IMR-90 (cell line): ENCODE results near the gene SDR39U1. TPM values are rescaled to one million over a fixed set of nuclear protein-coding genes. Genes with fewer than 3 reads are reported as not detected.

ENCODE experiments used
- ATAC-seq: fragments of 200-7000 bp; cut with Tn5 transposase; 2 replicates; pipeline ENCODE4 v1.9.1; 2020; ENCODE audit warnings: low read depth, mild to moderate bottlenecking, moderate library complexity
- BruUV-seq: library from RNA; stranded (reverse); fragments of 400-500 nt; replicated peaks from 2 replicates; lab custom pipeline; 2021; lab: Mats Ljungman, UMichigan
- CTCF ChIA-PET: fragments of 300-600 bp; formaldehyde crosslinking; extraction: SDS; loops from one replicate; lab custom pipeline; 2021; ENCODE audit warnings: antibody characterized with exemption; lab: Yijun Ruan, JAX
- POLR2A ChIA-PET: fragments of 300-600 bp; sonication (Branson Sonifier 250); formaldehyde crosslinking; loops from one replicate; lab custom pipeline; 2022; ENCODE audit warnings: antibody characterized with exemption; ENCODE audit not compliant: unreplicated experiment; lab: Charles Lee
- DNase-seq: peaks from one replicate; pipeline ENCODE4 v3.0.0; 2013
- H2AFZ ChIP-seq: replicated peaks from 2 replicates; pipeline ENCODE3; 2013; ENCODE audit warnings: low read length, mild to moderate bottlenecking; ENCODE audit not compliant: poor library complexity
- H2AK5ac ChIP-seq: 2 replicates; pipeline ENCODE4 v1.6.1; 2013; ENCODE audit warnings: low read depth, low read length, inconsistent platforms
- H2AK9ac ChIP-seq: replicated peaks from 2 replicates; pipeline ENCODE3; 2013; ENCODE audit warnings: mild to moderate bottlenecking, low read depth, low read length, moderate library complexity; ENCODE audit not compliant: poor library complexity
- H2BK120ac ChIP-seq: 2 replicates; pipeline ENCODE4 v1.6.1; 2013; ENCODE audit warnings: low read depth, low read length, inconsistent platforms
- H2BK15ac ChIP-seq: 3 replicates; pipeline ENCODE4 v1.6.1; 2013; ENCODE audit warnings: low read depth, low read length, inconsistent platforms
- H2BK20ac ChIP-seq: 2 replicates; pipeline ENCODE4 v1.6.1; 2013; ENCODE audit warnings: low read depth, mild to moderate bottlenecking, inconsistent platforms, low read length, moderate library complexity
- H2BK5ac ChIP-seq: 2 replicates; pipeline ENCODE4 v1.6.1; 2013; ENCODE audit warnings: mild to moderate bottlenecking, low read depth, low read length, inconsistent platforms; ENCODE audit not compliant: poor library complexity, severe bottlenecking
- H3K14ac ChIP-seq: replicated peaks from 2 replicates; pipeline ENCODE4 v1.6.1; 2013; ENCODE audit warnings: low read depth, low read length, inconsistent platforms
- H3K18ac ChIP-seq: 2 replicates; pipeline ENCODE4 v1.6.1; 2013; ENCODE audit warnings: low read depth, low read length, control low read depth
- H3K23ac ChIP-seq: 2 replicates; pipeline ENCODE4 v1.6.1; 2013; ENCODE audit warnings: low read depth, low read length, inconsistent platforms
- H3K27ac ChIP-seq: 2 replicates; pipeline ENCODE4 v1.5.1; 2013; ENCODE audit warnings: mild to moderate bottlenecking, control low read depth, low read length; ENCODE audit not compliant: insufficient read depth
- H3K27me3 ChIP-seq: 2 replicates; pipeline ENCODE4 v1.6.1; 2013; ENCODE audit warnings: low read length; ENCODE audit not compliant: control insufficient read depth, insufficient read depth
- H3K36me3 ChIP-seq: 2 replicates; pipeline ENCODE4 v1.6.1; 2013; ENCODE audit warnings: low read length, mixed read lengths; ENCODE audit not compliant: control insufficient read depth, insufficient read depth
- H3K4ac ChIP-seq: 2 replicates; pipeline ENCODE4 v1.6.1; 2013; ENCODE audit warnings: low read depth, low read length, inconsistent platforms
- H3K4me1 ChIP-seq: 2 replicates; pipeline ENCODE4 v1.6.1; 2013; ENCODE audit warnings: low read length, mixed read lengths; ENCODE audit not compliant: control insufficient read depth, insufficient read depth
- H3K4me2 ChIP-seq: 2 replicates; pipeline ENCODE4 v1.6.1; 2013; ENCODE audit warnings: low read depth, mild to moderate bottlenecking, control low read depth, low read length, moderate library complexity
- H3K4me3 ChIP-seq: 2 replicates; pipeline ENCODE4 v1.5.1; 2013; ENCODE audit warnings: low read depth, mild to moderate bottlenecking, control low read depth, low read length, moderate library complexity; ENCODE audit not compliant: insufficient read depth
- H3K56ac ChIP-seq: 2 replicates; pipeline ENCODE4 v1.6.1; 2013; ENCODE audit warnings: low read length, inconsistent platforms; ENCODE audit not compliant: insufficient read depth; ENCODE audit errors: extremely low read depth
- H3K79me1 ChIP-seq, 2 experiments: 2 replicates each; pipeline ENCODE4 v1.6.1; 2013; ENCODE audit warnings: low read length in 2 of 2, inconsistent platforms in 1 of 2, low read depth in 1 of 2
- H3K9ac ChIP-seq: 2 replicates; pipeline ENCODE4 v1.6.1; 2013; ENCODE audit warnings: low read depth, low read length, control low read depth
- H3K9me1 ChIP-seq: 2 replicates; pipeline ENCODE4 v1.6.1; 2013; ENCODE audit warnings: low read length, inconsistent platforms; ENCODE audit not compliant: insufficient read depth
- H3K9me3 ChIP-seq: 2 replicates; pipeline ENCODE4 v1.6.1; 2013; ENCODE audit warnings: low read length; ENCODE audit not compliant: control insufficient read depth, insufficient read depth
- H4K20me1 ChIP-seq: 2 replicates; pipeline ENCODE4 v1.6.1; 2013; ENCODE audit warnings: low read length, inconsistent platforms; ENCODE audit not compliant: insufficient read depth
- H4K5ac ChIP-seq: 2 replicates; pipeline ENCODE4 v1.6.1; 2013; ENCODE audit warnings: mild to moderate bottlenecking, low read depth, low read length, control low read depth
- H4K8ac ChIP-seq, 2 experiments: 2 replicates each; pipeline ENCODE4 v1.6.1; 2013; ENCODE audit warnings: low read depth in 2 of 2, low read length in 2 of 2, control low read depth in 1 of 2, inconsistent platforms in 1 of 2
- H4K91ac ChIP-seq: 2 replicates; pipeline ENCODE4 v1.6.1; 2013; ENCODE audit warnings: low read depth, low read length, inconsistent platforms; ENCODE audit not compliant: insufficient read depth
- BHLHE40 ChIP-seq: fragments of 150-350 bp; IDR thresholded peaks from 2 replicates; pipeline ENCODE4 v1.6.1; 2016; ENCODE audit warnings: mild to moderate bottlenecking, low read depth, low read length
- CEBPB ChIP-seq: IDR thresholded peaks from 2 replicates; pipeline ENCODE4 v1.6.1; 2012; ENCODE audit warnings: low read depth, low read length, improper control_type of control experiment
- MAFK ChIP-seq: IDR thresholded peaks from 2 replicates; pipeline ENCODE4 v1.6.1; 2012; ENCODE audit warnings: low read depth, low read length, improper control_type of control experiment
- MXI1 ChIP-seq: IDR thresholded peaks from 2 replicates; pipeline ENCODE4 v1.6.1; 2012; ENCODE audit warnings: low read depth, mild to moderate bottlenecking, low read length, moderate library complexity, borderline replicate concordance
- POLR2A ChIP-seq: IDR thresholded peaks from 2 replicates; pipeline ENCODE4 v1.6.1; 2012; ENCODE audit warnings: mild to moderate bottlenecking, low read depth, low read length
- WGBS, 2 experiments: methylation state at CpG; one replicate each; pipeline versions ENCODE4 v1.1.5 to v1.1.7; 2013; ENCODE audit warnings: missing lambda C conversion rate in 2 of 2; ENCODE audit not compliant: insufficient read length in 1 of 2; ENCODE audit errors: extremely low coverage in 2 of 2; 5-methylcytosine and 5-hydroxymethylcytosine counted together
- dilution Hi-C: fragments of 300-500 bp; cut with HindIII; formaldehyde crosslinking; loops from one replicate; pipeline ENCODE4 v1.14.3; 2018; ENCODE audit warnings: low sequenced_read_pairs; ENCODE audit not compliant: unreplicated experiment
- in situ Hi-C: fragments of 300-500 bp; cut with MboI; formaldehyde crosslinking; loops from 3 replicates; pipeline ENCODE4 v1.14.3; 2019; ENCODE audit warnings: low sequenced_read_pairs, inconsistent platforms, mixed read lengths
- intact Hi-C: fragments of 100-400 bp; cut with micrococcal nuclease; formaldehyde crosslinking; loops from 2 replicates; pipeline ENCODE4 v1.10.0; 2022
- polyA plus RNA-seq, 3 experiments: library from polyadenylated mRNA; depleted of rRNA; stranded (reverse); fragments of >200 nt; gene quantifications; 2 replicates each; pipeline ENCODE4 v1.2.3, GENCODE V29; 2012; ENCODE audit warnings: low replicate concordance in 1 of 3
- total RNA-seq: library from RNA; depleted of rRNA; stranded (reverse); fragments of >200 nt; gene quantifications from 2 replicates; pipeline ENCODE4 v1.2.3, GENCODE V29; 2012

The SDR39U1 gene
- total and polyA plus RNA-seq, 2 of the 4 experiments (the other 2 are of a cell fraction), result 7.5 to 46.3 TPM

DNA sequence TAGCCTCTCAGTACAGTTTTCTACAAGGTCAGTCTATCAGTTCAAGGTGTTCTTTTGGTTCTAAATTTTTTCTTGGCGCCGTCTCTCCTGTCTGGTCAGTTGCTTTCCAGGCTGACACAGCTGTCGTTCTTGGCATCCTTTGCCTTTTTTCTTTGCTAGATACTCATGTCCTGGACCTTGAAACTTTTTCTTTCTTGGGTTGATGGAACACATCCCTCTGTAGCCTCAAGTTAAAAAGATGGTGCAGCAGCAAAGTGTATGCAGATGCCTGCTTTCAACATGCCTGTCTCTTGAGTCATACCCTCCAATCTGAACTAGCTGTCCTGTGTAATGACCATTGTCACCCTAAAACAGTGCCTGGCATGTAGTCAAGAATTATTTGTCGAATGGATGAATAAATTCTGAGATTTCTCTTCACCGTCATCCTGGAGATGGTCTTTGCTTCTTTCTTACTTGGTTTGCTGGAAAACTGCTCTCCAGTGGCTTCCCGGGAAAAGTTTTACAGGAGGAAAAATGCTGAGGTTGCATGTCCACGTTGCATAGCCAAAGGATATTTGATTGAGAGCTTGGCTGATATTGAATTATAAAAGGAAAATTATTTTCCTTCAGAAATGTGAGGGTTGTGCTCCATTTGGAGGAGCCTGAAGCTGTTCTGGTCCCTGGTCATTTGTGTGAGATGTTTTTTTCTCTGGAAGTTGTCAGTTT lies 39.1 kb downstream of the SDR39U1 start:
- Histone ChIP-seq H3K4me1 (peaks cover 10% of the 10 kb centered on the region), H3K56ac (no peak overlapping the region), H2BK20ac (no peak overlapping the region), H2BK5ac (no peak overlapping the region), H3K14ac (no peak overlapping the region), H3K27me3 (no peaks in the 10 kb centered on the region), H3K36me3 (peaks cover 11% of the 10 kb centered on the region; the same call in 1 of the 2 replicates), H3K9ac (no peak overlapping the region), H3K18ac (no peak overlapping the region), H3K23ac (no peak overlapping the region; the same call in 1 of the 2 replicates), H2BK15ac (no peak overlapping the region), H3K9me1 (peaks cover 3% of the 10 kb centered on the region; the same call in 1 of the 2 replicates), H3K4me2 (no peak overlapping the region), H3K27ac (no peak overlapping the region), H3K4ac (no peak overlapping the region), H3K9me3 (no peaks in the 10 kb centered on the region), H2BK120ac (no peak overlapping the region), H2AK9ac (no peak overlapping the region), H3K4me3 (no peak overlapping the region), H4K5ac (no peak overlapping the region), H2AK5ac (no peak overlapping the region), H4K8ac (no peak overlapping the region), H2AFZ (no peak overlapping the region), H4K20me1 (no peaks in the 10 kb centered on the region), H4K91ac (no peak overlapping the region), H3K79me1 (peaks cover 0 to 13% of the 10 kb centered on the region in 2 experiments; a peak in 1 of 4 replicates)
- intact Hi-C loops (no loop called here), in situ Hi-C loops (no loop called here), dilution Hi-C loops (no loop called here)
- CTCF ChIA-PET, result no interaction called here
- 11% methylated on average over 4 of the region's 7 CpGs; no CpG with 5 or more reads in 1 of the 2 experiments for WGBS, 2 experiments
- ATAC-seq (0 out of 2 replicates have a peak, but pooled peaks have one; percentile 12), DNase-seq (peak; percentile 28)
- no TSS peak for BruUV-seq
- TF ChIP-seq POLR2A (no peak), MXI1 (no peak), MAFK (peak; percentile 94), BHLHE40 (no peak), CEBPB (no peak)
- POLR2A ChIA-PET, result no interaction called here
